H1 (cell line): Measurements from ENCODE around the gene HTRA1. TPM values are rescaled to one million over a fixed set of nuclear protein-coding genes. Genes with fewer than 3 reads are reported as not detected.

ENCODE experiments used
- CTCF ChIA-PET: fragments of 300-600 bp; sonication (Branson Sonifier 250); formaldehyde crosslinking; loops from one replicate; lab custom pipeline; 2021; ENCODE audit not compliant: partially characterized antibody; lab: Charles Lee
- POLR2A ChIA-PET: fragments of 300-600 bp; sonication (Branson Sonifier 250); formaldehyde crosslinking; loops from one replicate; lab custom pipeline; 2021; ENCODE audit warnings: inconsistent platforms; ENCODE audit not compliant: partially characterized antibody; lab: Charles Lee
- DNase-seq, 2 experiments: peaks; one replicate each; pipeline versions ENCODE4 v3.0.0 to v3.0.0-alpha.2; 2010 to 2022; ENCODE audit warnings: low spot score in 2 of 2, low read depth in 1 of 2, mixed read lengths in 1 of 2
- FAIRE-seq: peaks from 2 replicates; lab custom pipeline; 2011; peaks lifted over from hg19 to GRCh38; lab: Jason Lieb, UNC
- H2AFZ ChIP-seq: 2 replicates; pipeline ENCODE4 v1.8.1; 2012; ENCODE audit warnings: low read length, inconsistent platforms
- H2AK5ac ChIP-seq: 2 replicates; pipeline ENCODE4 v1.6.1; 2013; ENCODE audit warnings: low read depth, low read length
- H2BK120ac ChIP-seq: replicated peaks from 2 replicates; pipeline ENCODE3; 2013; ENCODE audit warnings: low read depth, low read length, inconsistent platforms
- H2BK12ac ChIP-seq: 2 replicates; pipeline ENCODE4 v1.6.1; 2013; ENCODE audit warnings: low read depth, low read length
- H2BK15ac ChIP-seq: 2 replicates; pipeline ENCODE4 v1.6.1; 2013; ENCODE audit warnings: low read length
- H2BK20ac ChIP-seq: 2 replicates; pipeline ENCODE4 v1.6.1; 2013; ENCODE audit warnings: low read length
- H2BK5ac ChIP-seq: 2 replicates; pipeline ENCODE4 v1.6.1; 2013; ENCODE audit warnings: low read depth, low read length
- H3K14ac ChIP-seq: 2 replicates; pipeline ENCODE4 v1.6.1; 2013; ENCODE audit warnings: inconsistent platforms; ENCODE audit not compliant: insufficient read length
- H3K18ac ChIP-seq: 2 replicates; pipeline ENCODE4 v1.6.1; 2013; ENCODE audit warnings: low read length; ENCODE audit errors: extremely low read depth
- H3K23ac ChIP-seq: 2 replicates; pipeline ENCODE4 v1.6.1; 2013; ENCODE audit warnings: inconsistent platforms; ENCODE audit not compliant: insufficient read length
- H3K23me2 ChIP-seq: 2 replicates; pipeline ENCODE4 v1.6.1; 2013; ENCODE audit warnings: low read depth, low read length
- H3K27ac ChIP-seq: 2 replicates; pipeline ENCODE4 v1.6.1; 2011; ENCODE audit warnings: low read depth, low read length, inconsistent platforms
- H3K27me3 ChIP-seq, 4 experiments: replicated peaks in 1 of 4; 1 replicate in 1 of 4; 2 replicates in 3 of 4; pipeline versions ENCODE4 v1.6.1 to v1.8.1; 2011 to 2013; ENCODE audit warnings: low read length in 3 of 4, mild to moderate bottlenecking in 3 of 4, inconsistent platforms in 2 of 4, mixed read lengths in 2 of 4, moderate library complexity in 1 of 4; ENCODE audit not compliant: control insufficient read depth in 3 of 4, insufficient read depth in 3 of 4; ENCODE audit errors: extremely low read depth in 1 of 4
- H3K36me3 ChIP-seq, 4 experiments: 2 replicates each; pipeline versions ENCODE4 v1.6.1 to v1.8.1; 2011 to 2013; ENCODE audit warnings: mild to moderate bottlenecking in 4 of 4, low read length in 3 of 4, moderate library complexity in 2 of 4, control low read depth in 1 of 4, inconsistent platforms in 1 of 4; ENCODE audit not compliant: insufficient read depth in 4 of 4, control insufficient read depth in 2 of 4
- H3K4ac ChIP-seq: replicated peaks from 2 replicates; pipeline ENCODE3; 2013; ENCODE audit warnings: low read length, low read depth, mixed read lengths, inconsistent platforms; ENCODE audit not compliant: insufficient read length
- H3K4me1 ChIP-seq, 4 experiments: replicated peaks in 1 of 4; 1 replicate in 1 of 4; 2 replicates in 3 of 4; pipeline versions ENCODE4 v1.6.1 to v1.8.1; 2011 to 2013; ENCODE audit warnings: low read length in 3 of 4, inconsistent platforms in 2 of 4, mixed read lengths in 1 of 4; ENCODE audit not compliant: insufficient read depth in 4 of 4, control insufficient read depth in 3 of 4
- H3K4me2 ChIP-seq, 2 experiments: 2 replicates each; pipeline versions ENCODE4 v1.6.1 to v1.8.1; 2011 to 2013; ENCODE audit warnings: low read depth in 2 of 2, low read length in 2 of 2, control low read depth in 1 of 2, inconsistent platforms in 1 of 2, mild to moderate bottlenecking in 1 of 2; ENCODE audit not compliant: insufficient read depth in 1 of 2
- H3K4me3 ChIP-seq, 4 experiments: fragments of 200-600, 300-600 bp in 1 of 4; sonication (generic), shearing (Covaris generic), sonication (Bioruptor Twin) in 1 of 4; 2 replicates each; pipeline versions ENCODE4 v1.5.1 to v1.8.1; 2011 to 2016; ENCODE audit warnings: low read length in 4 of 4, low read depth in 3 of 4, control low read depth in 2 of 4, inconsistent platforms in 2 of 4, mild to moderate bottlenecking in 2 of 4, mixed read lengths in 1 of 4, moderate library complexity in 1 of 4; ENCODE audit not compliant: insufficient read depth in 2 of 4; ENCODE audit errors: extremely low read depth in 1 of 4
- H3K56ac ChIP-seq: replicated peaks from 2 replicates; pipeline ENCODE3; 2013; ENCODE audit warnings: low read depth, mild to moderate bottlenecking, mixed read lengths, low read length, inconsistent platforms; ENCODE audit not compliant: insufficient read length
- H3K79me1 ChIP-seq: 2 replicates; pipeline ENCODE4 v1.6.1; 2013; ENCODE audit warnings: low read depth, low read length, control low read depth
- H3K79me2 ChIP-seq, 2 experiments: 2 replicates each; pipeline versions ENCODE4 v1.6.1 to v1.8.1; 2012 to 2013; ENCODE audit warnings: low read length in 2 of 2, mild to moderate bottlenecking in 2 of 2, inconsistent platforms in 1 of 2; ENCODE audit not compliant: insufficient read depth in 2 of 2, control insufficient read depth in 1 of 2
- H3K9ac ChIP-seq, 4 experiments: replicated peaks in 1 of 4; 1 replicate in 1 of 4; 2 replicates in 3 of 4; pipeline versions ENCODE4 v1.6.1 to v1.8.1; 2011 to 2013; ENCODE audit warnings: low read depth in 3 of 4, low read length in 3 of 4, control low read depth in 2 of 4, mild to moderate bottlenecking in 2 of 4, moderate library complexity in 2 of 4, inconsistent platforms in 1 of 4; ENCODE audit errors: extremely low read depth in 1 of 4
- H3K9me3 ChIP-seq, 2 experiments: 2 replicates each; pipeline versions ENCODE4 v1.6.1 to v1.8.1; 2012 to 2013; ENCODE audit warnings: mild to moderate bottlenecking in 2 of 2, moderate library complexity in 2 of 2, control low read depth in 1 of 2, inconsistent platforms in 1 of 2, low read depth in 1 of 2, low read length in 1 of 2, mixed read lengths in 1 of 2; ENCODE audit not compliant: insufficient read depth in 2 of 2
- H4K20me1 ChIP-seq, 2 experiments: replicated peaks in 1 of 2; 2 replicates each; pipeline versions ENCODE3 to v1.8.1; 2011 to 2013; ENCODE audit warnings: inconsistent platforms in 2 of 2, low read length in 2 of 2, mild to moderate bottlenecking in 1 of 2; ENCODE audit not compliant: insufficient read depth in 2 of 2, control insufficient read depth in 1 of 2
- H4K5ac ChIP-seq: 2 replicates; pipeline ENCODE4 v1.6.1; 2013; ENCODE audit warnings: low read length, low read depth, mixed read lengths, inconsistent platforms; ENCODE audit not compliant: insufficient read length
- H4K8ac ChIP-seq: 2 replicates; pipeline ENCODE4 v1.8.0; 2013; ENCODE audit warnings: mild to moderate bottlenecking, moderate library complexity, low read length, inconsistent platforms; ENCODE audit not compliant: insufficient read depth; ENCODE audit errors: extremely low read depth
- H4K91ac ChIP-seq: replicated peaks from 2 replicates; pipeline ENCODE3; 2013; ENCODE audit warnings: low read length, mixed read lengths, inconsistent platforms; ENCODE audit not compliant: insufficient read length
- ASH2L ChIP-seq: fragments of 200-600, 300-600 bp; sonication (generic); IDR thresholded peaks from one replicate; pipeline ENCODE4 v1.7.1; 2017; ENCODE audit warnings: low read length
- CEBPB ChIP-seq: IDR thresholded peaks from 2 replicates; pipeline ENCODE4 v1.6.1; 2012; ENCODE audit warnings: low read depth, low read length
- EP300 ChIP-seq, 2 experiments: IDR thresholded peaks; 1 replicate in 1 of 2; 2 replicates in 1 of 2; pipeline ENCODE4 v1.6.1; 2011 to 2012; ENCODE audit warnings: low read depth in 2 of 2, low read length in 2 of 2, mild to moderate bottlenecking in 2 of 2, borderline replicate concordance in 1 of 2, inconsistent platforms in 1 of 2, moderate library complexity in 1 of 2
- JUN ChIP-seq: IDR thresholded peaks from 2 replicates; pipeline ENCODE4 v1.6.1; 2011; ENCODE audit warnings: low read depth, mild to moderate bottlenecking, improper control_type of control experiment, low read length
- JUND ChIP-seq: IDR thresholded peaks from 2 replicates; pipeline ENCODE4 v1.6.1; 2011; ENCODE audit warnings: mild to moderate bottlenecking, improper control_type of control experiment, low read length
- KDM4A ChIP-seq: IDR thresholded peaks from one replicate; pipeline ENCODE4 v1.7.1; 2012; ENCODE audit warnings: low read depth, mild to moderate bottlenecking, moderate library complexity, low read length, inconsistent platforms; ENCODE audit not compliant: severe bottlenecking
- MAFK ChIP-seq: IDR thresholded peaks from 2 replicates; pipeline ENCODE4 v1.6.1; 2012; ENCODE audit warnings: low read depth, mild to moderate bottlenecking, improper control_type of control experiment, low read length
- RAD21 ChIP-seq, 2 experiments: IDR thresholded peaks in 1 of 2; conservative IDR thresholded peaks in 1 of 2; 2 replicates each; pipeline ENCODE4 v1.6.1; 2011; ENCODE audit warnings: low read depth in 2 of 2, low read length in 2 of 2, improper control_type of control experiment in 1 of 2, inconsistent platforms in 1 of 2, mild to moderate bottlenecking in 1 of 2, moderate library complexity in 1 of 2
- RBBP5 ChIP-seq: IDR thresholded peaks from 2 replicates; pipeline ENCODE4 v1.7.1; 2012; ENCODE audit warnings: low read depth, mild to moderate bottlenecking, inconsistent platforms, low read length, moderate library complexity, borderline replicate concordance
- SRF ChIP-seq: IDR thresholded peaks from 2 replicates; pipeline ENCODE4 v1.6.1; 2011; ENCODE audit warnings: mild to moderate bottlenecking, low read depth, low read length, moderate library complexity
- WGBS, 2 experiments: shearing (Covaris generic) in 1 of 2; methylation state at CpG; one replicate each; pipeline versions ENCODE4 v1.1.6 to v1.1.7; 2013 to 2015; ENCODE audit warnings: low lambda C conversion rate in 2 of 2, mixed read lengths in 2 of 2, inconsistent platforms in 1 of 2, low coverage in 1 of 2, missing lambda C conversion rate in 1 of 2; ENCODE audit not compliant: insufficient replicate concordance in 2 of 2, insufficient coverage in 1 of 2, insufficient read length in 1 of 2; ENCODE audit errors: extremely low coverage in 1 of 2, missing lambda C conversion rate in 1 of 2; 5-methylcytosine and 5-hydroxymethylcytosine counted together
- polyA plus RNA-seq, 7 experiments: library from polyadenylated mRNA; depleted of rRNA in 3 of 7; stranded (reverse) in 5 of 7; unstranded in 2 of 7; fragments of >200 nt in 5 of 7; fragments of 200-250 nt in 2 of 7; gene quantifications; 1 replicate in 5 of 7; 2 replicates in 1 of 7; 4 replicates in 1 of 7; pipeline versions ENCODE4 v1.2.1 to v1.2.3, GENCODE V29; 2011 to 2013; ENCODE audit warnings: missing spikeins in 2 of 7, mixed read lengths in 2 of 7
- total RNA-seq: library from RNA; stranded (reverse); fragmentation: NEBNext Ultra II Directional; extraction: Animal tissue kit (Norgen Biotek cat#: 25700); gene quantifications from 2 replicates; pipeline ENCODE4 v1.2.1, GENCODE V29; 2021
- TF ChIP-seq, protein P1 (sequence below): IDR thresholded peaks from 2 replicates; pipeline ENCODE4 v1.6.1; 2011; ENCODE audit warnings: low read length, improper control_type of control experiment

The HTRA1 gene
- total and polyA plus RNA-seq, 2 of the 8 experiments (the other 6 are each of a cell fraction or from before 2014, with no cell fraction given): 15.8 to 20.1 TPM

DNA sequence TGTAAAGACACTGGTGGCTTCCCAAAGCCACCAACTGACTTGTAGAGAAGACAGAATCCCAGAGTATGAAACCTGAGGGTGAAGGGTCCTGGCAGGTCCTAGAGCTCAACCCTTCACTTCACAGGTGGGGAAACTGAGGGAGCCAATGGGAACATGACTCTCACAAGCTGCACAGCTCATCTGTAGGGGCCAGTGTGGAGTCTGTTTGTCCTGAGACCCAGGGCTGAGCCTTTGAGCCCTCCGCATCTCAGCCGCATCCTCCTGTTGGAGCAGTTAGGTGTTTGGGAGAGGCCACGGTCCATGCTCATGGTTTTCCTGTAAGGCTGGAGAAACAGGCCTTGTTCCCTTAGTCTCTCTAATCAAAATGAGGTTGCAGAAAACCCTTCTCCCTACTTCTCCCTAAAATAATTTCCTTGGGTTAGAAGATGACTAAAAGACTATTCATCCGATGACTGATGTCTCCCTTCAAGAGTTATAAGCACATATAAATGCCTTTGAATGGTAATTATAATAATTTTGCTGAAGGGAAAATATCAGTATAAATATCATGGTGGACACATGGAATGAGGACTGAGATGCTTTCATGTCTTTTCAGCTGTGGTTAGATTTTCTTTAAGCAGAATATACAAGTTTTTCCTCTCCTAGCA, 10.3 kb downstream of the HTRA1 start:
- Histone ChIP-seq H3K4ac (no peak overlapping the region), H3K14ac (no peak overlapping the region), H3K18ac (no peak overlapping the region), H3K23me2 (no peaks in the 10 kb centered on the region), H3K27me3 (no peaks in the 10 kb centered on the region), H4K5ac (no peak overlapping the region), H3K9ac (no peak overlapping the region), H2BK120ac (no peak overlapping the region), H2BK5ac (no peak overlapping the region), H2BK15ac (no peak overlapping the region), H3K4me3 (no peak overlapping the region), H3K56ac (no peak overlapping the region), H3K79me2 (no peaks in the 10 kb centered on the region), H2BK12ac (no peak overlapping the region), H3K9me3 (no peaks in the 10 kb centered on the region), H4K20me1 (peaks cover 0 to 2% of the 10 kb centered on the region in 2 experiments), H3K4me2 (no peak overlapping the region), H3K79me1 (no peaks in the 10 kb centered on the region; the same call in 1 of the 2 replicates), H2AFZ (no peak overlapping the region), H4K91ac (no peak overlapping the region), H2AK5ac (no peak overlapping the region), H3K36me3 (no peaks in the 10 kb centered on the region), H3K4me1 (peaks cover 3 to 21% (median 13%) of the 10 kb centered on the region in 4 experiments), H4K8ac (no peak overlapping the region), H2BK20ac (no peak overlapping the region), H3K23ac (no peak overlapping the region), H3K27ac (no peak overlapping the region)
- 93% methylated on average over 4 of the region's 4 CpGs; no CpG with 5 or more reads in 1 of the 2 experiments for WGBS, 2 experiments
- ChIA-PET POLR2A (no interaction called here), CTCF (interaction anchor here (0.6 to 1.9 kb wide), 5 partner anchors 14 to 1939 kb away, joined by 3 to 8 read pairs (median 4); no protein-coding TSS in a partner anchor)
- DNase-seq (no peak), FAIRE-seq (no peak)
- TF ChIP-seq RAD21 (IDR thresholded peaks at IDR 0.05 in 1 of 2, conservative IDR thresholded peaks at IDR 0.05 in 1 of 2; ENCODE audit: low read depth in 2 of 2, low read length in 2 of 2) (no peak), EP300 (IDR thresholded peaks at IDR 0.05; ENCODE audit: borderline replicate concordance in 1 of 2, low read depth in 2 of 2, low read length in 2 of 2) (no peak), JUND (no peak), SRF (no peak), JUN (no peak), CEBPB (no peak), KDM4A (no peak), ASH2L (no peak), MAFK (no peak), RBBP5 (no peak)
- TF ChIP-seq, protein P1, sequence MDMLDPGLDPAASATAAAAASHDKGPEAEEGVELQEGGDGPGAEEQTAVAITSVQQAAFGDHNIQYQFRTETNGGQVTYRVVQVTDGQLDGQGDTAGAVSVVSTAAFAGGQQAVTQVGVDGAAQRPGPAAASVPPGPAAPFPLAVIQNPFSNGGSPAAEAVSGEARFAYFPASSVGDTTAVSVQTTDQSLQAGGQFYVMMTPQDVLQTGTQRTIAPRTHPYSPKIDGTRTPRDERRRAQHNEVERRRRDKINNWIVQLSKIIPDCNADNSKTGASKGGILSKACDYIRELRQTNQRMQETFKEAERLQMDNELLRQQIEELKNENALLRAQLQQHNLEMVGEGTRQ: no peak
